Adipose tissue (tissue), 3 donors: Measurements from ENCODE around the gene FNBP1L. TPM values are rescaled to one million over a fixed set of nuclear protein-coding genes. Genes with fewer than 3 reads are reported as not detected.

Experiments used
- H3K27ac ChIP-seq: one replicate; pipeline ENCODE4 v1.5.1; 2013; ENCODE audit warnings: low read depth, low read length
- WGBS, 3 donors: extraction: QIAGEN DNeasy Blood & Tissue Kit; methylation state at CpG; one replicate each; pipeline ENCODE4 v1.1.7; 2013; 5-methylcytosine and 5-hydroxymethylcytosine counted together
- polyA plus RNA-seq, 3 donors: library from polyadenylated mRNA; stranded (reverse); fragments of 200-250 nt; gene quantifications; one replicate each; pipeline ENCODE4 v1.2.3, GENCODE V29; 2013
- donor health status: healthy with polysubstance abuse.
- donor health status: Bipolar disorder and iron deficiency.
- donor health status: healthy.

The FNBP1L gene
- polyA plus RNA-seq, 3 donors = 11.5 to 13.6 (median 12.7) TPM

GRCh38 chr1:93506126-93506525, 58.2 kb downstream of the FNBP1L start:
- WGBS, 3 donors = 66 to 93% (median 75%) methylated on average over 3 of the region's 3 CpGs
- no peak overlapping the region for H3K27ac ChIP-seq

- 91 to 95% (median 93%) methylated on average over 5 of the region's 5 CpGs for WGBS, 3 donors
- no peak overlapping the region for H3K27ac ChIP-seq
Observed at GRCh38 chr1:93516164-93516563, 68.2 kb downstream of the FNBP1L start.

- H3K27ac ChIP-seq = no peak overlapping the region
Observed at GRCh38 chr1:93518516-93518915, 70.6 kb downstream of the FNBP1L start.

GRCh38 chr1:93519199-93519829, 71.4 kb downstream of the FNBP1L start:
- no peak overlapping the region for H3K27ac ChIP-seq

GRCh38 chr1:93521618-93522017, 73.7 kb downstream of the FNBP1L start:
- no peak overlapping the region for H3K27ac ChIP-seq
- WGBS, 3 donors = 90 to 97% (median 94%) methylated on average over 2 of the region's 2 CpGs

More at GRCh38 chr1:93519199-93519829, 71.4 kb downstream of the FNBP1L start:
- 63 to 96% (median 75%) methylated on average over 2 to 3 of the region's 3 CpGs for WGBS, 3 donors

- H3K27ac ChIP-seq = no peak overlapping the region
- 68 to 87% (median 78%) methylated on average over 4 of the region's 4 CpGs for WGBS, 3 donors
Observed at GRCh38 chr1:93522721-93523120, 74.8 kb downstream of the FNBP1L start.

GRCh38 chr1:93525431-93525830, 77.5 kb downstream of the FNBP1L start:
- no peak overlapping the region for H3K27ac ChIP-seq
- 36 to 73% (median 72%) methylated on average over 1 of the region's 1 CpG for WGBS, 3 donors

GRCh38 chr1:93526431-93526830, 78.5 kb downstream of the FNBP1L start:
- no peak overlapping the region for H3K27ac ChIP-seq
- WGBS, 3 donors = 78 to 91% (median 78%) methylated on average over 2 of the region's 2 CpGs

- WGBS, 3 donors = 51 to 92% (median 58%) methylated on average over 1 of the region's 1 CpG
- H3K27ac ChIP-seq = no peak overlapping the region
Observed at GRCh38 chr1:93528412-93528811, 80.5 kb downstream of the FNBP1L start.

- H3K27ac ChIP-seq = no peak overlapping the region
- 59 to 79% (median 60%) methylated on average over 2 of the region's 2 CpGs for WGBS, 3 donors
Observed at GRCh38 chr1:93531193-93531592, 83.3 kb downstream of the FNBP1L start.

GRCh38 chr1:93532780-93533378, 85.0 kb downstream of the FNBP1L start:
- no peak overlapping the region for H3K27ac ChIP-seq
- WGBS, 3 donors = 98 to 99% (median 98%) methylated on average over 3 of the region's 3 CpGs

GRCh38 chr1:93533677-93534076, 85.8 kb downstream of the FNBP1L start:
- no peak overlapping the region for H3K27ac ChIP-seq

GRCh38 chr1:93537396-93537795, 89.5 kb downstream of the FNBP1L start:
- H3K27ac ChIP-seq = no peak overlapping the region

- 69 to 79% (median 76%) methylated on average over 2 of the region's 2 CpGs for WGBS, 3 donors
- no peak overlapping the region for H3K27ac ChIP-seq
Observed at GRCh38 chr1:93537924-93538323, 90.0 kb downstream of the FNBP1L start.

- no peak overlapping the region for H3K27ac ChIP-seq
- WGBS, 3 donors = 85 to 88% (median 86%) methylated on average over 4 of the region's 4 CpGs
Observed at GRCh38 chr1:93541045-93541444, 93.1 kb downstream of the FNBP1L start.

- WGBS, 3 donors = 94 to 100% (median 95%) methylated on average over 1 of the region's 1 CpG
- H3K27ac ChIP-seq = no peak overlapping the region
Observed at GRCh38 chr1:93542398-93542797, 94.5 kb downstream of the FNBP1L start.

- 64 to 96% (median 95%) methylated on average over 3 of the region's 3 CpGs for WGBS, 3 donors
- no peak overlapping the region for H3K27ac ChIP-seq
Observed at GRCh38 chr1:93546162-93546863, 98.4 kb downstream of the FNBP1L start.

- WGBS, 3 donors = 65 to 90% (median 72%) methylated on average over 1 of the region's 1 CpG
- no peak overlapping the region for H3K27ac ChIP-seq
Observed at GRCh38 chr1:93549131-93549530, 101.2 kb downstream of the FNBP1L start.

- H3K27ac ChIP-seq = no peak overlapping the region
- WGBS, 3 donors = 63 to 90% (median 78%) methylated on average over 4 of the region's 4 CpGs
Observed at GRCh38 chr1:93549811-93550210, 101.9 kb downstream of the FNBP1L start.
